ENCODE results near the gene METAP1.

GRCh38 chr4:99013402-99013843 is 17.9 kb downstream of the METAP1 start:
- TF ChIP-seq EZH2 (IDR thresholded peaks at IDR 0.05; ENCODE audit: low read depth, low read length, severe bottlenecking) (no peak), RXRA (IDR thresholded peaks at IDR 0.05; ENCODE audit: insufficient read depth, low read depth, low read length) (no peak)
